HepG2 (cell line): ENCODE data around the gene PPCDC. TPM values are rescaled to one million over a fixed set of nuclear protein-coding genes. Genes with fewer than 3 reads are reported as not detected.
A peak's percentile ranks its signal among the peaks of the same experiment; 100 is the strongest.

Source experiments
- FOXK1 ChIP-seq: sonication (generic); formaldehyde crosslinking; IDR thresholded peaks from 2 replicates; pipeline ENCODE4 v1.4.0; 2020; ENCODE audit warnings: low read depth, missing genetic modification reagents, borderline replicate concordance
- MAZ ChIP-seq, 2 experiments: sonication (generic) in 1 of 2; formaldehyde crosslinking in 1 of 2; IDR thresholded peaks; 2 replicates each; pipeline versions ENCODE4 v1.5.0 to v1.6.1; 2012 to 2020; ENCODE audit warnings: low read depth in 2 of 2, mild to moderate bottlenecking in 2 of 2, borderline replicate concordance in 1 of 2, improper control_type of control experiment in 1 of 2, low read length in 1 of 2, missing genetic modification reagents in 1 of 2, moderate library complexity in 1 of 2
- MIER3 ChIP-seq: IDR thresholded peaks from 2 replicates; pipeline ENCODE4 v1.6.1; 2016; ENCODE audit warnings: missing compliant biosample characterization, borderline replicate concordance
- RAD21 ChIP-seq: fragments of 450-650 bp; formaldehyde crosslinking; IDR thresholded peaks from 2 replicates; pipeline ENCODE4 v1.5.0; 2020; ENCODE audit warnings: mild to moderate bottlenecking
- RFXAP ChIP-seq: sonication (generic); formaldehyde crosslinking; IDR thresholded peaks from 2 replicates; pipeline ENCODE4 v1.4.0; 2020; ENCODE audit warnings: missing genetic modification reagents, borderline replicate concordance
- SIN3B ChIP-seq: fragments of 150-350 bp; IDR thresholded peaks from 2 replicates; pipeline ENCODE4 v1.6.1; 2014; ENCODE audit warnings: low read length
- TRIM24 ChIP-seq: sonication (generic); formaldehyde crosslinking; IDR thresholded peaks from 2 replicates; pipeline ENCODE4 v1.8.0; 2022; ENCODE audit warnings: mild to moderate bottlenecking, missing genetic modification reagents
- ZNF639 ChIP-seq: conservative IDR thresholded peaks from 2 replicates; pipeline ENCODE4 v1.6.1; 2018; ENCODE audit warnings: missing genetic modification reagents
- ZNF687 ChIP-seq: sonication (generic); formaldehyde crosslinking; IDR thresholded peaks from 2 replicates; pipeline ENCODE4 v1.5.1; 2020; ENCODE audit warnings: mild to moderate bottlenecking, missing genetic modification reagents, moderate library complexity
- ZNF788 ChIP-seq: sonication (generic); formaldehyde crosslinking; IDR thresholded peaks from 2 replicates; pipeline ENCODE4 v1.5.0; 2020; ENCODE audit warnings: mild to moderate bottlenecking, missing genetic modification reagents, borderline replicate concordance
- ZNF878 ChIP-seq: sonication (generic); formaldehyde crosslinking; IDR thresholded peaks from 2 replicates; pipeline ENCODE4 v1.8.1; 2023; ENCODE audit warnings: mild to moderate bottlenecking, missing genetic modification reagents, moderate library complexity
- polyA plus RNA-seq, 8 experiments: library from polyadenylated mRNA; depleted of rRNA in 3 of 8; stranded (reverse) in 7 of 8; unstranded in 1 of 8; fragments of >200 nt; fragmentation: Illumina TruSeq in 4 of 8; extraction: Trizol in 4 of 8; gene quantifications; 2 replicates each; pipeline versions ENCODE4 v1.2.1 to v1.2.3, GENCODE V29; 2011 to 2016; ENCODE audit warnings: low read depth in 4 of 8, missing spikeins in 1 of 8, mixed read lengths in 1 of 8; ENCODE audit not compliant: insufficient read depth in 1 of 8
- total RNA-seq, 5 experiments: library from RNA; depleted of rRNA; stranded (reverse); fragments of >200 nt; fragmentation: Illumina TruSeq; extraction: Trizol; gene quantifications; 2 replicates each; pipeline ENCODE4 v1.2.3, GENCODE V29; 2016; ENCODE audit warnings: low read depth in 1 of 5
- TF ChIP-seq, protein P1 (sequence below): sonication (generic); formaldehyde crosslinking; IDR thresholded peaks from 2 replicates; pipeline ENCODE4 v1.4.0; 2020; ENCODE audit warnings: missing genetic modification reagents, borderline replicate concordance
- TF ChIP-seq, protein P2 (sequence below): sonication (generic); IDR thresholded peaks from 2 replicates; pipeline ENCODE4 v1.6.1; 2016; ENCODE audit warnings: low read depth, borderline replicate concordance
- TF ChIP-seq, protein P3 (sequence below): sonication (generic); formaldehyde crosslinking; IDR thresholded peaks from 2 replicates; pipeline ENCODE4 v1.5.0; 2020; ENCODE audit warnings: mild to moderate bottlenecking, missing genetic modification reagents
- TF ChIP-seq, protein P4 (sequence below): sonication (generic); formaldehyde crosslinking; IDR thresholded peaks from 2 replicates; pipeline ENCODE4 v1.4.0; 2020; ENCODE audit warnings: missing genetic modification reagents

PPCDC gene
- total and polyA plus RNA-seq, 2 of the 13 experiments (the other 11 are each of a cell fraction or from before 2014, with no cell fraction given) = 12.3 to 12.8 TPM

DNA sequence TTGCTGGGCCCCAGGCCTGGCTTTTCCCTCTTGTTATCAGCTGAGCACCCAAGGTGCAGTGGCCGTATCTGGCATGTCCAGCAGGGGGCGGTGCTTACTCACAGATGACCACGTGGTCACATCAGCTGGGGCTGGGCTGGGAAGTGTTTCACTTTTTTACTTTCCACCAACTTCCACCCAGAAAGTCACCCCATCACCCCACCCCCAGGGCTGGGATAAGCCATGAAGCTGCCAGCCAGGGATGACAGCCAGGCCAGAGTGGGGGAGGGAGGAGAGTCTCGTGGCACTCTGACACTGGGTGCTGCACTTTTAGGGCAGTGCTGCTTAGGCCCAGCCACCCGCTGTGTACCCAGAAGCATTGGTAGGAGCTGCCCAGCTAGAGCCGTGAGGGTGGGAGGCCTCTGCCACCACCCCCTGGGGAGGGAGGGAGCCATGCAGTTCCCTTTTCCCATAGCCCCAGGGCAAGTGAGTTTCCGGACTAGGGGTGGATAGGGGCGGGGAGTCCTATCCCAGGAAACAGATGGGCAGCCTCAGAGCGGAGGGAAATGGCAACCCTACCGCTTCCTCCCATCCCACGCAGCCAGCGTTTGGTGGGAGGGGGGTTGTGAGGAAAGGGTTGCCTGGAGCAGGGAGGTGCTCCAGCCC, 6.1 kb downstream of the PPCDC start (continued):
- TF ChIP-seq ZNF687 (CRISPR knock-in tag) (peak; percentile 44), ZNF788 (CRISPR knock-in tag) (0 out of 2 replicates have a peak, but pooled peaks have one; percentile 27), FOXK1 (CRISPR knock-in tag) (peak; percentile 23; the same call in 1 of the 2 replicates), MIER3 (0 out of 2 replicates have a peak, but pooled peaks have one; percentile 29), MAZ (IDR thresholded peaks at IDR 0.05; ENCODE audit: borderline replicate concordance, low read depth, low read length) (no peak), MAZ (CRISPR knock-in tag; IDR thresholded peaks at IDR 0.05; ENCODE audit: low read depth) (0 out of 2 replicates have a peak, but pooled peaks have one; percentile 27), SIN3B (peak; percentile 33; the same call in 1 of the 2 replicates), RAD21 (peak; percentile 94), ZNF878 (CRISPR knock-in tag) (no peak), TRIM24 (CRISPR knock-in tag) (no peak), ZNF639 (no peak), RFXAP (CRISPR knock-in tag) (peak; percentile 49; the same call in 1 of the 2 replicates)
- TF ChIP-seq, protein P1, sequence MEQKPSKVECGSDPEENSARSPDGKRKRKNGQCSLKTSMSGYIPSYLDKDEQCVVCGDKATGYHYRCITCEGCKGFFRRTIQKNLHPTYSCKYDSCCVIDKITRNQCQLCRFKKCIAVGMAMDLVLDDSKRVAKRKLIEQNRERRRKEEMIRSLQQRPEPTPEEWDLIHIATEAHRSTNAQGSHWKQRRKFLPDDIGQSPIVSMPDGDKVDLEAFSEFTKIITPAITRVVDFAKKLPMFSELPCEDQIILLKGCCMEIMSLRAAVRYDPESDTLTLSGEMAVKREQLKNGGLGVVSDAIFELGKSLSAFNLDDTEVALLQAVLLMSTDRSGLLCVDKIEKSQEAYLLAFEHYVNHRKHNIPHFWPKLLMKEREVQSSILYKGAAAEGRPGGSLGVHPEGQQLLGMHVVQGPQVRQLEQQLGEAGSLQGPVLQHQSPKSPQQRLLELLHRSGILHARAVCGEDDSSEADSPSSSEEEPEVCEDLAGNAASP = 0 out of 2 replicates have a peak, but pooled peaks have one; percentile 37
- TF ChIP-seq, protein P2, sequence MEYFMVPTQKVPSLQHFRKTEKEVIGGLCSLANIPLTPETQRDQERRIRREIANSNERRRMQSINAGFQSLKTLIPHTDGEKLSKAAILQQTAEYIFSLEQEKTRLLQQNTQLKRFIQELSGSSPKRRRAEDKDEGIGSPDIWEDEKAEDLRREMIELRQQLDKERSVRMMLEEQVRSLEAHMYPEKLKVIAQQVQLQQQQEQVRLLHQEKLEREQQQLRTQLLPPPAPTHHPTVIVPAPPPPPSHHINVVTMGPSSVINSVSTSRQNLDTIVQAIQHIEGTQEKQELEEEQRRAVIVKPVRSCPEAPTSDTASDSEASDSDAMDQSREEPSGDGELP = peak; percentile 96
- TF ChIP-seq, protein P3, sequence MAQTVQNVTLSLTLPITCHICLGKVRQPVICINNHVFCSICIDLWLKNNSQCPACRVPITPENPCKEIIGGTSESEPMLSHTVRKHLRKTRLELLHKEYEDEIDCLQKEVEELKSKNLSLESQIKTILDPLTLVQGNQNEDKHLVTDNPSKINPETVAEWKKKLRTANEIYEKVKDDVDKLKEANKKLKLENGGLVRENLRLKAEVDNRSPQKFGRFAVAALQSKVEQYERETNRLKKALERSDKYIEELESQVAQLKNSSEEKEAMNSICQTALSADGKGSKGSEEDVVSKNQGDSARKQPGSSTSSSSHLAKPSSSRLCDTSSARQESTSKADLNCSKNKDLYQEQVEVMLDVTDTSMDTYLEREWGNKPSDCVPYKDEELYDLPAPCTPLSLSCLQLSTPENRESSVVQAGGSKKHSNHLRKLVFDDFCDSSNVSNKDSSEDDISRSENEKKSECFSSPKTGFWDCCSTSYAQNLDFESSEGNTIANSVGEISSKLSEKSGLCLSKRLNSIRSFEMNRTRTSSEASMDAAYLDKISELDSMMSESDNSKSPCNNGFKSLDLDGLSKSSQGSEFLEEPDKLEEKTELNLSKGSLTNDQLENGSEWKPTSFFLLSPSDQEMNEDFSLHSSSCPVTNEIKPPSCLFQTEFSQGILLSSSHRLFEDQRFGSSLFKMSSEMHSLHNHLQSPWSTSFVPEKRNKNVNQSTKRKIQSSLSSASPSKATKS (CRISPR knock-in tag) = no peak
- TF ChIP-seq, protein P4, sequence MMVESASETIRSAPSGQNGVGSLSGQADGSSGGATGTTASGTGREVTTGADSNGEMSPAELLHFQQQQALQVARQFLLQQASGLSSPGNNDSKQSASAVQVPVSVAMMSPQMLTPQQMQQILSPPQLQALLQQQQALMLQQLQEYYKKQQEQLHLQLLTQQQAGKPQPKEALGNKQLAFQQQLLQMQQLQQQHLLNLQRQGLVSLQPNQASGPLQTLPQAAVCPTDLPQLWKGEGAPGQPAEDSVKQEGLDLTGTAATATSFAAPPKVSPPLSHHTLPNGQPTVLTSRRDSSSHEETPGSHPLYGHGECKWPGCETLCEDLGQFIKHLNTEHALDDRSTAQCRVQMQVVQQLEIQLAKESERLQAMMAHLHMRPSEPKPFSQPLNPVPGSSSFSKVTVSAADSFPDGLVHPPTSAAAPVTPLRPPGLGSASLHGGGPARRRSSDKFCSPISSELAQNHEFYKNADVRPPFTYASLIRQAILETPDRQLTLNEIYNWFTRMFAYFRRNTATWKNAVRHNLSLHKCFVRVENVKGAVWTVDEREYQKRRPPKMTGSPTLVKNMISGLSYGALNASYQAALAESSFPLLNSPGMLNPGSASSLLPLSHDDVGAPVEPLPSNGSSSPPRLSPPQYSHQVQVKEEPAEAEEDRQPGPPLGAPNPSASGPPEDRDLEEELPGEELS (CRISPR knock-in tag) = 0 out of 2 replicates have a peak, but pooled peaks have one; percentile 20
